Adrenal gland (tissue), 5 donors: Measurements from ENCODE around the gene SIMC1.
"Not testable (repeated sequence)": the region's sequence is repeated elsewhere in the genome, so short reads cannot be mapped to it uniquely, and the experiment has no call there.

Source experiments
- POLR2A ChIP-seq, 2 donors: fragments of 450-650 bp; IDR thresholded peaks; one replicate each; pipeline ENCODE4 v1.6.1; 2017; ENCODE audit warnings: antibody characterized with exemption in 2 of 2, mild to moderate bottlenecking in 2 of 2, moderate library complexity in 1 of 2
- TF ChIP-seq, protein P1 (sequence below), 6 experiments: fragments of 450-650 bp in 4 of 6; fragments of 200-600 bp in 2 of 6; sonication (generic) in 1 of 6; IDR thresholded peaks; 1 replicate in 5 of 6; 2 replicates in 1 of 6; pipeline versions ENCODE4 v1.5.1 to v1.8.0; 2016 to 2021; ENCODE audit warnings: antibody characterized with exemption in 6 of 6, mild to moderate bottlenecking in 2 of 6, moderate library complexity in 1 of 6
- donor health status: DM: no; HTN: no; CAD: no.

- TF ChIP-seq, protein P1, sequence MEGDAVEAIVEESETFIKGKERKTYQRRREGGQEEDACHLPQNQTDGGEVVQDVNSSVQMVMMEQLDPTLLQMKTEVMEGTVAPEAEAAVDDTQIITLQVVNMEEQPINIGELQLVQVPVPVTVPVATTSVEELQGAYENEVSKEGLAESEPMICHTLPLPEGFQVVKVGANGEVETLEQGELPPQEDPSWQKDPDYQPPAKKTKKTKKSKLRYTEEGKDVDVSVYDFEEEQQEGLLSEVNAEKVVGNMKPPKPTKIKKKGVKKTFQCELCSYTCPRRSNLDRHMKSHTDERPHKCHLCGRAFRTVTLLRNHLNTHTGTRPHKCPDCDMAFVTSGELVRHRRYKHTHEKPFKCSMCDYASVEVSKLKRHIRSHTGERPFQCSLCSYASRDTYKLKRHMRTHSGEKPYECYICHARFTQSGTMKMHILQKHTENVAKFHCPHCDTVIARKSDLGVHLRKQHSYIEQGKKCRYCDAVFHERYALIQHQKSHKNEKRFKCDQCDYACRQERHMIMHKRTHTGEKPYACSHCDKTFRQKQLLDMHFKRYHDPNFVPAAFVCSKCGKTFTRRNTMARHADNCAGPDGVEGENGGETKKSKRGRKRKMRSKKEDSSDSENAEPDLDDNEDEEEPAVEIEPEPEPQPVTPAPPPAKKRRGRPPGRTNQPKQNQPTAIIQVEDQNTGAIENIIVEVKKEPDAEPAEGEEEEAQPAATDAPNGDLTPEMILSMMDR (IDR thresholded peaks at IDR 0.05) = not testable (repeated sequence)
- not testable (repeated sequence) for TF ChIP-seq POLR2A (IDR thresholded peaks at IDR 0.05)
These were observed 7.3 kb downstream of the SIMC1 start for GRCh38 chr5:176245489-176245888.
